GM21723 (cell line): ENCODE data around the gene PTPN2.

ENCODE experiments used
- ATAC-seq: cut with Tn5 transposase; IDR thresholded peaks from one replicate; pipeline ENCODE4 v1.9.1; 2021; ENCODE audit warnings: mild to moderate bottlenecking, moderate library complexity; ENCODE audit not compliant: unreplicated experiment

Gene PTPN2

DNA sequence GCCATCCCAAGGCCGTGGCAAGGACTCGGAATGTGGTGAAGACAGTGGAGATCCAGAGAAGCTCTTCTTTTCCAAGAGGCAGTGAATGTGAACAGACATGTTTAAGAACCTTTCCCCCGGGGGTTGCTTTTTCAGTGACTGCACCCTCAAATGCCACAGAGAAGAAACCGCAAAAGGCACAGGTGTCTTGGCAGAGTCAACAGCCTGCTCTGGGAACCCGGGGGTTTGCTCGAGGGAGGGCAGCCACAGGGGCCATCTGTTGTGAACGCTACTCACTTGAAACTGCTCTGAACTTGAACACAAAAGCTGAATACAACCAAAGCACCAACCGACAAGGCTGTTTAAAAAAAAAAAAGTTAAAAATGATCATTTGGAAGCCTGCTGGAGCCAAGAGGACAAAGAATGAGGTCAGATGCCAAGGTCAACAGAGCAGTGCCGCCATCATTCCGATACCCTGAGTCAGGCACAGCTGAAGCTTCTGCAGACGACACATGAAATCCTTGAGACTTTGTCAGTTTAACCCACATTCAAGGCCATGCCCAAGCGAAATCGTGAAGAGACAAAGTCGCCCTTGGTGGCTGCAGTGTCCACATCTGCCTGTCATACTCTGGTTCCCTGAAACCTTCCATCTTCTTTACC is 133.8 kb downstream of the PTPN2 start:
- ATAC-seq, result no peak

DNA sequence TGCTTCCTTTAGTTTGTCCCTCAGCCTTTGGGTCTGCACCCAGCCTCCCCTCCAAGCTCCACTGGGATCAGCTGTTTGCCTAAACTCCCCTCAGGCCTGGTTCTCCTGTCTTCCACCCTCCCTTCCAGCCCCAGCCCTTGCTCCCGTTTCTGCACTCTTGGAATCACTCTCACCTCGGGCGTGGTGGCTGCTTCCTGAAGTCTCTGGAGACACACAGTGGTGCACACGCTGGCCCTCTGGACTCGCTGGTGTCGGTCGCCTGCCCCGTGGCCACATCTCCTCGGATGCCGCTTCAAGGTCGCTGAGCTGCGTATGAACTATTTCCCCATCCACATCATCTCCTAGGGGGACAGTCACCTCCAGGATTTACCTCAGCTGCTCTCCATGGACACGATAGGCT is 134.9 kb downstream of the PTPN2 start:
- ATAC-seq, result no peak

DNA sequence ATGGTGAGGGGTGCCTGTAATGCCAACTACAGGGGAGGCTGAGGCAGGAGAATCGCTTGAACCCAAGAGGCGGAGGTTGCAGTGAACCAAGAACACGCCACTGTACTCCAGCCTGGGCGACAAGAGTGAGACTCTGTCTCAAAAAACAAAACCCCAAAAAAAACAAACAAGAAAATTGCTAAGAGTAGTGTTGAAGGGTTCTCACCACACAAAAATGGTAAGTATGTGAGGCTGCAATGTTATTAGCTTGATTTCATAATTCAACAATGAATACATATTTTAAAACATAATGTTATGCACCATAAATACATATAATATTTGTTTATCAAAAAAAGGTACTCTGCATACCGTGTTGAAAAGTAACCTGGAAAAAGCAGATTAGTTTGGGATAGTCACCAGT is 135.4 kb downstream of the PTPN2 start:
- ATAC-seq, result no peak

DNA sequence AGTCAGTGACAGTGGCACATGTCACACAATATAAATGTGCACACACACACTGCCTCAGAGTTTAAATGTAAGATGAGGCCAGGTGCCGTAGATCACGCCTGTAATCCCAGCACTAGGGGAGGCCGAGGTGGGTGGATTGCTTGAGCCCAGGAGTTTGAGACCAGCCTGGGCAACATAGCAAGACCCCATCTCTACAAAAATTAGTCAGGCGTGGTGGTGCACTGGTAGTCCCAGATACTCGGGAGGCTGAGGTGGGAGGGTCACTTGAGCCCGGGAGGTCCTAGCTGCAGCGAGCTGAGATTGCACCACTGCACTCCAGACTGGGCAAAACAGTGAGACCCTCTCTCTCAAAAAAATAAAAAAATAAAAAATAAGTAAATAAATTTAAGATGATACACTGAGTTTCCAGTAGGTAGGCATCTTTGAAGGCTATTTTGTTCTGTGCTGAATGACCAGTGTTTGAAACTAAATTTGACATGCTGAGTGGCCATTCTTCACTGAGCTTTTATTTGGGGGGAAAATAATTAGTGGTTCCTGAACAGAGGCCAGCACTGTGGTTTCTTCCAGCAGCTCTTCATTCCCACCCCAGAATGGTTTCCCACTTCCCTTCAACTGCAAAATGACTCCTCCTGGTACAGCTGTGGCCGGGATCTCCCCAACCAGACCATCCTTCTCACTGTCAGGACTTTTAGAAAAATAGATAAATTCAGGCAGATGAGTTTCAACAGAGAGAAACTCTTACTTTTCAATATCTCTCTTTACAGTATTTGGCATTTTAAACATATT is 136.3 kb downstream of the PTPN2 start:
- no peak for ATAC-seq

DNA sequence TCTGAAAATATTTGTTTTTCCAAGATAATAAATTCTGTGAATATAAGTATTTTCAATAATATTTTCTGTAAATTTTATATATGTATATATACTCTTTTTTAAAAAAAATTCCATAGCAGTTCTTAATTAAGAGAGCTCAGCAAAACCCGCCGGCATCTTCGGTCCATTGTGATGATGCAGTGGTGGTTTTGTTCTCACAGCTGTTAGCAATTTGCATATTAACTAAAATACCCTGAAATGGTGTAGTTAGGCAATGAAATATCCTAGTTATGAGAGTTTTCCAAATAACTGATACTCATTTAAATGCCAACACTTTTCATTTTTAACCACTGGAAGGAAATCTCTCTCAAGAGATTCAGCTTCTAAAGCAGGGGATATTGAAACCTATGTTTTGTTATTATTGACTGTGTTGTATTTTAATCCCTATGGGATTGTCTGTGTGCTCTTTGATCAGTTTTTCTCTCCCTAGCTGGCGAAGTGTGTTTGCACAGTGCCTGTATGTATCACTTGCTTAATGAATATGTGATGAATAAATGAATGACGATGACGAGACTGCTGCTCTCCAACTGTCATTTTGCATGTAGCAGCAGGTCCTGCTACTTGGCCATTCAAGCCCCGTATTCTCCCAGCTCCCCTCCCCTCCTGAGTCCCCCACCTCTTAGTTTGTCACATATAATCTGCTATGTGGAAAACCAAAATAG is 138.8 kb downstream of the PTPN2 start:
- no peak for ATAC-seq

DNA sequence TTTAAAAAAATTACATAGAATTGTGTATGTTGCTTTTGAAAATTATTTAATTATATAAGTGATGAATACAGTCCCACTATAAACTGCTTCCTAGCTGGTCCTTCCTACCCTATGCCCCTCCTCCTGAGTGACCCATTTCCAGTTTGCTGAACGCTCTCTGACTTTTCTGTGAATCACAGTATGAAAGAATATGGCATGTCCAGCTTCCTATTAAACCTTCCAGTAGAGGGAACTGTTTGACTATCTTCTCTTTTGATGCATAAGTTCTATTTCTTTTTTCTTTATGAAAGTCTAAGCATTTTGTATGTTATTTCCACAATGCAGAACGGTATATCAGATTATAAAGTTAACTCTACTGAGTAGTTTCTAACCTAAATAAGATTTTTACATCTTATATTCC is 139.9 kb downstream of the PTPN2 start:
- no peak for ATAC-seq

DNA sequence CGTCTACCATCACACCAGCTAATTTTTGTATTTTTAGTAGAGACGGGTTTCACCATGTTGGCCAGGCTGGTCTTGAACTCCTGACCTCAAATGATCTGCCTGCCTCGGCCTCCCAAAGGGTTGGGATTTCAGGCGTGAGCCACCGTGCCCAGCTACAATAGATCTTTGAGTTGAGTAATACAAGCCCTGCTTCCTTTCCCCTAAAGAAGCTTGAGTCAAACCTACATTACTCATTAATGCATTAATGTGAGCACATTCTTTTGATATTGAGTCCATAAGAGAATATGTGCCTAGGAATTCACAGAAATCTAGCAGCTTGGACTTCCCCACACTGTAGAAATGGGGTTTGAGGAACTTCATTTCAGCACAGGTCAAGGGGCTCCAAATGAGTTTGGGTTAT is 141.6 kb downstream of the PTPN2 start:
- ATAC-seq, result no peak
